ENCODE data around the gene POR. TPM values are rescaled to one million over a fixed set of nuclear protein-coding genes. Genes with fewer than 3 reads are reported as not detected.

POR gene
- total and polyA plus RNA-seq, 2 of the 13 experiments (the other 11 are each of a cell fraction or from before 2014, with no cell fraction given) = 145 to 266 TPM

DNA sequence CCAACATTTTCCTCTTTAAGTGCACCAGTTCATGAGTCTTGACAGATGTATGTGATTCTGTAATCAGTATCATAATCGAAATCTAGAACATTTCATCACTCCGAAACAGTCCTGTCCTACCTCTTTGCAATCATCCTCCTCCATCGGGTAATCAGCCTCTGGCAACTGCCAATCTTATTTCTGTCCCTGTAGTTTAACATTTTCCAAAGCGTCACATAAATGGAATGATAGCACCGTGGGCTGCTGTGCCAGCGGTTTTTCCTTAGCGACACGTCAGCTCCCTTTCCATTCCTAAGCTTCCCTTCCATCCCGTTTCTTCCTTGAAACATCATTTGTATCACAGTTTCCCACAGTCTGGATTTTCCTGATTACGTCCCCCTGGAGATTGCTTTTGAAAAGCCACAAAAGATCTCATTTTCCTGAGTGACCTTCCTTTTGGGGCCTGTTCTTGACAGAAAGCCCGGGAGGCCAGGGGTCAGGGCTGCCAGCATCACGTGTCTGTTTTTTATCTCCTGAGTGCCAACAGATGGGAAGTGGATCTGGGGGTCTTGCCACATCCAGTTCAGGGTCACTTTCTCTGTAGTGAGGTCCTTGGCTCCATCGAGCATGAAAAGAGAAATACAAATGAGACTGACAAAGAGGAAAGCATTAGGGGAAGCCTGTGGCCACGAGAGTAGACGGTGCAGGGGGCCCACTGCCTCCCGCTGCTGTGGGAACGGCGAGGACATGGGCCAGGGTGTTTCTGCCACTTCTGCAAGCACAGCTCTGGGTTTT lies 47.8 kb downstream of the POR start (continued):
- TF ChIP-seq THAP7 (CRISPR knock-in tag; IDR thresholded peaks at IDR 0.05) (no peak), ZNF260 (CRISPR knock-in tag; IDR thresholded peaks at IDR 0.05; ENCODE audit: borderline replicate concordance, low read depth) (no peak), HOXA7 (CRISPR knock-in tag; IDR thresholded peaks at IDR 0.05) (no peak), TBL1XR1 (IDR thresholded peaks at IDR 0.05; ENCODE audit: borderline replicate concordance, low read length, partially characterized antibody) (no peak), KLF6 (CRISPR knock-in tag; IDR thresholded peaks at IDR 0.05) (0 out of 2 replicates have a peak, but pooled peaks have one; percentile 46), DMTF1 (CRISPR knock-in tag; IDR thresholded peaks at IDR 0.05) (no peak), ZNF138 (CRISPR knock-in tag; IDR thresholded peaks at IDR 0.05; ENCODE audit: low read depth) (no peak), HMG20B (CRISPR knock-in tag; conservative IDR thresholded peaks at IDR 0.05) (no peak), ZNF264 (CRISPR knock-in tag; IDR thresholded peaks at IDR 0.05) (no peak), ZNF24 (IDR thresholded peaks at IDR 0.05) (no peak), MIER2 (CRISPR knock-in tag; IDR thresholded peaks at IDR 0.05) (no peak), ZNF883 (CRISPR knock-in tag; IDR thresholded peaks at IDR 0.05; ENCODE audit: not compliant biosample characterization) (no peak), ZNF124 (CRISPR knock-in tag; IDR thresholded peaks at IDR 0.05) (no peak), MTA3 (CRISPR knock-in tag; IDR thresholded peaks at IDR 0.05) (no peak), REL (CRISPR knock-in tag; conservative IDR thresholded peaks at IDR 0.05) (no peak), ZNF878 (CRISPR knock-in tag; IDR thresholded peaks at IDR 0.05) (peak; percentile 18; the same call in 1 of the 2 replicates), IRF9 (CRISPR knock-in tag; IDR thresholded peaks at IDR 0.05; ENCODE audit: borderline replicate concordance) (no peak), SMYD3 (CRISPR knock-in tag; IDR thresholded peaks at IDR 0.05) (no peak), ATF1 (CRISPR knock-in tag; IDR thresholded peaks at IDR 0.05) (peak; percentile 42; the same call in 1 of the 2 replicates), GLI4 (CRISPR knock-in tag; IDR thresholded peaks at IDR 0.05; ENCODE audit: borderline replicate concordance) (no peak)
- TF ChIP-seq, protein P1, sequence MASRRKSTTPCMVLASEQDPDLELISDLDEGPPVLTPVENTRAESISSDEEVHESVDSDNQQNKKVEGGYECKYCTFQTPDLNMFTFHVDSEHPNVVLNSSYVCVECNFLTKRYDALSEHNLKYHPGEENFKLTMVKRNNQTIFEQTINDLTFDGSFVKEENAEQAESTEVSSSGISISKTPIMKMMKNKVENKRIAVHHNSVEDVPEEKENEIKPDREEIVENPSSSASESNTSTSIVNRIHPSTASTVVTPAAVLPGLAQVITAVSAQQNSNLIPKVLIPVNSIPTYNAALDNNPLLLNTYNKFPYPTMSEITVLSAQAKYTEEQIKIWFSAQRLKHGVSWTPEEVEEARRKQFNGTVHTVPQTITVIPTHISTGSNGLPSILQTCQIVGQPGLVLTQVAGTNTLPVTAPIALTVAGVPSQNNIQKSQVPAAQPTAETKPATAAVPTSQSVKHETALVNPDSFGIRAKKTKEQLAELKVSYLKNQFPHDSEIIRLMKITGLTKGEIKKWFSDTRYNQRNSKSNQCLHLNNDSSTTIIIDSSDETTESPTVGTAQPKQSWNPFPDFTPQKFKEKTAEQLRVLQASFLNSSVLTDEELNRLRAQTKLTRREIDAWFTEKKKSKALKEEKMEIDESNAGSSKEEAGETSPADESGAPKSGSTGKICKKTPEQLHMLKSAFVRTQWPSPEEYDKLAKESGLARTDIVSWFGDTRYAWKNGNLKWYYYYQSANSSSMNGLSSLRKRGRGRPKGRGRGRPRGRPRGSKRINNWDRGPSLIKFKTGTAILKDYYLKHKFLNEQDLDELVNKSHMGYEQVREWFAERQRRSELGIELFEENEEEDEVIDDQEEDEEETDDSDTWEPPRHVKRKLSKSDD (CRISPR knock-in tag; IDR thresholded peaks at IDR 0.05; ENCODE audit: low read depth) = peak; percentile 59; the same call in 1 of the 2 replicates
- TF ChIP-seq, protein P2, sequence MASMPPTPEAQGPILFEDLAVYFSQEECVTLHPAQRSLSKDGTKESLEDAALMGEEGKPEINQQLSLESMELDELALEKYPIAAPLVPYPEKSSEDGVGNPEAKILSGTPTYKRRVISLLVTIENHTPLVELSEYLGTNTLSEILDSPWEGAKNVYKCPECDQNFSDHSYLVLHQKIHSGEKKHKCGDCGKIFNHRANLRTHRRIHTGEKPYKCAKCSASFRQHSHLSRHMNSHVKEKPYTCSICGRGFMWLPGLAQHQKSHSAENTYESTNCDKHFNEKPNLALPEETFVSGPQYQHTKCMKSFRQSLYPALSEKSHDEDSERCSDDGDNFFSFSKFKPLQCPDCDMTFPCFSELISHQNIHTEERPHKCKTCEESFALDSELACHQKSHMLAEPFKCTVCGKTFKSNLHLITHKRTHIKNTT (CRISPR knock-in tag; IDR thresholded peaks at IDR 0.05) = no peak
